DOHH2 (cell line): Measurements from ENCODE around the gene LCN15.
A peak's percentile ranks its signal among the peaks of the same experiment; 100 is the strongest.
"Not testable (repeated sequence)": the region's sequence is repeated elsewhere in the genome, so short reads cannot be mapped to it uniquely, and the experiment has no call there.

Experiments
- H3F3A ChIP-seq: fragments of 200-600 bp; sonication (generic), shearing (Covaris generic); 2 replicates; pipeline ENCODE4 v1.6.0; 2016; ENCODE audit warnings: antibody characterized with exemption, mild to moderate bottlenecking; ENCODE audit not compliant: control insufficient read depth, insufficient read depth
- H3K27ac ChIP-seq: fragments of 200-600 bp; sonication (generic); 2 replicates; pipeline ENCODE4 v1.5.1; 2014; ENCODE audit warnings: low read depth, mild to moderate bottlenecking, low read length, moderate library complexity
- H3K27me3 ChIP-seq: fragments of 200-600 bp; sonication (generic); 2 replicates; pipeline ENCODE4 v1.6.1; 2014; ENCODE audit warnings: mild to moderate bottlenecking, low read length, mixed read lengths; ENCODE audit not compliant: control insufficient read depth
- H3K36me3 ChIP-seq: fragments of 200-600 bp; sonication (generic); 2 replicates; pipeline ENCODE4 v1.6.1; 2014; ENCODE audit warnings: mild to moderate bottlenecking, low read length, moderate library complexity, mixed read lengths; ENCODE audit not compliant: control insufficient read depth
- H3K4me1 ChIP-seq: fragments of 200-600 bp; sonication (generic); 2 replicates; pipeline ENCODE4 v1.6.1; 2014; ENCODE audit warnings: mild to moderate bottlenecking, low read length, mixed read lengths; ENCODE audit not compliant: control insufficient read depth
- H3K4me2 ChIP-seq: fragments of 200-600 bp; sonication (generic); 2 replicates; pipeline ENCODE4 v1.6.0; 2014; ENCODE audit warnings: mild to moderate bottlenecking, low read length, moderate library complexity
- H3K4me3 ChIP-seq: fragments of 200-600 bp; sonication (generic); 2 replicates; pipeline ENCODE4 v1.5.1; 2014; ENCODE audit warnings: mild to moderate bottlenecking, low read length, mixed read lengths
- H3K79me2 ChIP-seq: fragments of 200-600 bp; sonication (generic); 2 replicates; pipeline ENCODE4 v1.6.1; 2014; ENCODE audit warnings: mild to moderate bottlenecking, low read length, mixed read lengths; ENCODE audit not compliant: control insufficient read depth
- H3K9me2 ChIP-seq: fragments of 200-600 bp; sonication (generic); replicated peaks from 2 replicates; pipeline ENCODE4 v1.6.1; 2014; ENCODE audit warnings: mild to moderate bottlenecking, low read length, mixed read lengths; ENCODE audit not compliant: control insufficient read depth
- H3K9me3 ChIP-seq: fragments of 200-600 bp; sonication (generic); 2 replicates; pipeline ENCODE4 v1.6.1; 2014; ENCODE audit warnings: antibody characterized with exemption, low read length, mixed read lengths; ENCODE audit not compliant: control insufficient read depth, insufficient read depth
- H4K20me1 ChIP-seq: fragments of 200-600 bp; sonication (generic); 2 replicates; pipeline ENCODE4 v1.6.0; 2014; ENCODE audit warnings: low read depth, mild to moderate bottlenecking, antibody characterized with exemption, low read length, moderate library complexity; ENCODE audit not compliant: control insufficient read depth, insufficient read depth
- EZH2phosphoT487 ChIP-seq: fragments of 200-600 bp; sonication (generic); IDR thresholded peaks from 2 replicates; pipeline ENCODE4 v1.6.1; 2017; ENCODE audit warnings: borderline replicate concordance, mild to moderate bottlenecking, antibody characterized with exemption, low read length, moderate library complexity, mixed read lengths
- TF ChIP-seq, protein P1 (sequence below): fragments of 200-600 bp; sonication (generic); IDR thresholded peaks from one replicate; pipeline ENCODE4 v1.5.1; 2014; ENCODE audit warnings: antibody characterized with exemption, mild to moderate bottlenecking, low read depth, low read length; ENCODE audit not compliant: poor library complexity, severe bottlenecking

Gene LCN15

DNA sequence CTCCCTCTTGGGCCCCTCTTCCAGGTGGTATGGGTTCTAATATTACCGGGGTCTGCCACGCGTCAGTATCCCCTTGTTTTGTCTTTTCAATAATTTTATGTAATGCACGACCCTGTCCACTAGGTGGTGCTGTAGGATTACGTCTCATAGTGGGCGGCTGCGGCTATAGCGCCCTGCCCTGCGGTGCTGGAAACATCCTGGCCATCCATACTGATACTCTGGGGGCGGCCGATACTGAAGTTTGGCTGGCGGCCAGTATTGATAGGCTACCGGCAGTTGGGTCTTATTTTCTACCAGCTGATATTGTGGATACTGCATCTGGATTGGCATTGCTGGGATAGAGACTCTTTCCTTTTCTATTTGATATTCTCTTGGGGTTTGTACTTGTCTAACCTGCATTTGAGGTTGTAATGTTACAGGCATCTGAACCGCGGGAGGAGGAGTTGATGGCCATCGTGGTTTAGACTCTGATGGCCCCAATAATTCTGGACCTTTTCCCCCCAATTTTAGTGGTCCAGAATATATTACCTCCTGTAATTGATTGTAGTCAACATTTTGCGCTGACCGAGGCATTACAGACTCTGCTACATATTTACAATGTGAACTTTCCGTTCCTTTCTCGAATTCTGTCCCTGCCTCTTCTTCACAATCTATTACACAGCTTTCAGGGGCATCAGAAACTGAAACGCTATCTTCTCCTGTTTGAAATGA is 23.5 kb upstream of the LCN15 start:
- Histone ChIP-seq H3K4me2 (no peak overlapping the region), H4K20me1 (no peaks in the 10 kb centered on the region), H3K9me2 (no peaks in the 10 kb centered on the region), H3K36me3 (peaks cover 5% of the 10 kb centered on the region; the same call in 1 of the 2 replicates), H3K27me3 (peaks cover 19% of the 10 kb centered on the region), H3K27ac (no peak overlapping the region), H3K4me1 (peaks cover 24% of the 10 kb centered on the region), H3K4me3 (no peak overlapping the region), H3K79me2 (peaks cover 3% of the 10 kb centered on the region; the same call in 1 of the 2 replicates), H3F3A (no peaks in the 10 kb centered on the region), H3K9me3 (no peaks in the 10 kb centered on the region)
- TF ChIP-seq, protein P1, sequence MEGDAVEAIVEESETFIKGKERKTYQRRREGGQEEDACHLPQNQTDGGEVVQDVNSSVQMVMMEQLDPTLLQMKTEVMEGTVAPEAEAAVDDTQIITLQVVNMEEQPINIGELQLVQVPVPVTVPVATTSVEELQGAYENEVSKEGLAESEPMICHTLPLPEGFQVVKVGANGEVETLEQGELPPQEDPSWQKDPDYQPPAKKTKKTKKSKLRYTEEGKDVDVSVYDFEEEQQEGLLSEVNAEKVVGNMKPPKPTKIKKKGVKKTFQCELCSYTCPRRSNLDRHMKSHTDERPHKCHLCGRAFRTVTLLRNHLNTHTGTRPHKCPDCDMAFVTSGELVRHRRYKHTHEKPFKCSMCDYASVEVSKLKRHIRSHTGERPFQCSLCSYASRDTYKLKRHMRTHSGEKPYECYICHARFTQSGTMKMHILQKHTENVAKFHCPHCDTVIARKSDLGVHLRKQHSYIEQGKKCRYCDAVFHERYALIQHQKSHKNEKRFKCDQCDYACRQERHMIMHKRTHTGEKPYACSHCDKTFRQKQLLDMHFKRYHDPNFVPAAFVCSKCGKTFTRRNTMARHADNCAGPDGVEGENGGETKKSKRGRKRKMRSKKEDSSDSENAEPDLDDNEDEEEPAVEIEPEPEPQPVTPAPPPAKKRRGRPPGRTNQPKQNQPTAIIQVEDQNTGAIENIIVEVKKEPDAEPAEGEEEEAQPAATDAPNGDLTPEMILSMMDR = peak; percentile 81
- TF ChIP-seq EZH2phosphoT487 = no peak

DNA sequence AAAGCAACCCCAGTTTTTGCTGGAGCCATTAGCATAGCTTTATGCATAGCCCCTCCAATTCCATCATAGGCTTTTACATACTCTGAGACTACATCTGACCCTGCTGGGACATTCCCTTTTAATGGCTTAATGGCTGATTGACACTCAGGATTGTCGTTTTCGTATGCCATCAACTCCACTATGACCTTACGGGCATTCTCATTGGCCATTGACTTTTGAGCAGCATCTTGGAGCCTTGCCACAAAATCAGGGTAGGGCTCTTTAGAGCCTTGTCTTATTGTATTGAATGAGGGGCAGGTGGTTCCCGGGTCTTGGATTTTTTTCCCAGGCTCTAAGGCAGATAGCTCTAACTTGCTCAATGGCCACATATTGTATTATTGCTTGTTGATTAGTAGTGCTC is 22.7 kb upstream of the LCN15 start:
- not testable (repeated sequence) for H3F3A ChIP-seq, H3K9me3 ChIP-seq, H3K4me2 ChIP-seq, H3K36me3 ChIP-seq, H4K20me1 ChIP-seq, H3K27ac ChIP-seq, H3K9me2 ChIP-seq, H3K4me3 ChIP-seq, H3K79me2 ChIP-seq
- Histone ChIP-seq H3K4me1 (peaks cover 19% of the 10 kb centered on the region), H3K27me3 (peaks cover 19% of the 10 kb centered on the region)

DNA sequence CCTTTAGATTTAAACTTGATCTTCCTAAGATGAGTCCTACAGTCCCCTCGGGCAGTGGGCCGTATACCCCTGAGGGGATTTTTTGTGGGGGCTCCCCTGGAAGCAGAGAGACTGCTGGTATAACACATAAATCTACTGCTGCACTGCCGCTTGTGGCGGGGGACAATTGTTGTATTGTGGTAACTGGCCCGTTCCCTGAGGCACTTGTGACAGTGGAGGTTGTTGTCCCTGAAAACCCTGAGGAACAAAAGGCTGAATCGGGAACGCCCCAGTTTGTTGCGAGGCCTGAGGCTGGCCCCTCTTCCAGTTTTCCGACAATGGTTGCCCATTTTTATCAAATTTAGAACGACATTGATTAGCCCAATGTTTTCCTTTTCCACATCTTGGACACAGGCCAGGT is 22.1 kb upstream of the LCN15 start:
- no peaks in the 10 kb centered on the region for H3K9me2 ChIP-seq
- no peaks in the 10 kb centered on the region for H3K9me3 ChIP-seq
- H3K27ac ChIP-seq = no peak overlapping the region
- TF ChIP-seq, protein P1 = no peak
- TF ChIP-seq EZH2phosphoT487 = no peak
- no peaks in the 10 kb centered on the region for H3F3A ChIP-seq
- H3K4me2 ChIP-seq = no peak overlapping the region
- H4K20me1 ChIP-seq = no peaks in the 10 kb centered on the region
- H3K4me3 ChIP-seq = no peak overlapping the region
- peaks cover 14% of the 10 kb centered on the region for H3K4me1 ChIP-seq
- peaks cover 19% of the 10 kb centered on the region for H3K27me3 ChIP-seq
- peaks cover 2% of the 10 kb centered on the region; the same call in 1 of the 2 replicates for H3K79me2 ChIP-seq
- no peaks in the 10 kb centered on the region for H3K36me3 ChIP-seq

DNA sequence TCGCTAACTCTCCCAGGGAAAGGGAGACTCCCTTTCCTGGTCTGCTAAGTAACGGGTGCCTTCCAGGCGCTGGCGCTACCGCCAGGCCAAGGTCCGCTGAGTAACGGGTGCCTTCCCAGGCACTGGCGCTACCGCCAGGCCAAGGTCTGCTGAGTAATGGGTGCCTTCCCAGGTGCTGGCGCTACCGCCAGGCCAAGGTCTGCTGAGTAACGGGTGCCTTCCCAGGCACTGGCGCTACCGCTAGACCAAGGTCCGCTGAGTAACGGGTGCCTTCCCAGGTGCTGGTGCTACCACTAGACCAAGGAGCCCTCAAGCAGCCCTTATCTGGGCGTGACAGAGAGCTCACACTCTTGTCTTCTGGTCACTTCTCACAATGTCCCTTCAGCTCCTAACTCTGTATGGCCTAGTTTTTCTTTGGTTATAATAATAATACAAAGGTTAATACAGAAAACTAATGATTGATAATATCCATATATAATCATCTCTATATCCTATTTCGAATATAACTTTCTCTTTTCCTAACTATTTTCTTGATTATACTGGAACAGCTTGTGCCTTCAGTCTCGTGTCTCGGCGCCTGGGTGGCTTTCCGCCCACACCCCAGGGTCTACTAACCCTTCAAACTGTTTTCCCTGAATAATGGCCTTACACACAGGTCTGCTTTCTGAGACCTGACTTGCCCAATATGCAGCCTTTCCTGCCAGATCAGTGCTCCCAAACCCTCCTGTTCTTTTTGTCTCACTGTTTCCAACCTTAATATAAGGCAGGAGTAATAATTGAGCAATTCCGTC is 21.4 kb upstream of the LCN15 start:
- H3K4me1 ChIP-seq = peaks cover 11% of the 10 kb centered on the region
- H3K27me3 ChIP-seq = peaks cover 19% of the 10 kb centered on the region
- not testable (repeated sequence) for H3K9me3 ChIP-seq, H3F3A ChIP-seq, H3K36me3 ChIP-seq, H4K20me1 ChIP-seq, H3K79me2 ChIP-seq, H3K9me2 ChIP-seq, H3K27ac ChIP-seq, H3K4me3 ChIP-seq, H3K4me2 ChIP-seq
